Stimulated activated CD4-positive, alpha-beta T cell treated with anti-CD3 and anti-CD28 coated beads, Interleukin-2, amount 100 ng/mL, for 24 hours (primary cell): ENCODE data around the gene KRT74.

Experiments
- DNase-seq, 2 donors: peaks; one replicate each; pipeline ENCODE4 v3.0.0-alpha.2; 2020

KRT74 gene

DNA sequence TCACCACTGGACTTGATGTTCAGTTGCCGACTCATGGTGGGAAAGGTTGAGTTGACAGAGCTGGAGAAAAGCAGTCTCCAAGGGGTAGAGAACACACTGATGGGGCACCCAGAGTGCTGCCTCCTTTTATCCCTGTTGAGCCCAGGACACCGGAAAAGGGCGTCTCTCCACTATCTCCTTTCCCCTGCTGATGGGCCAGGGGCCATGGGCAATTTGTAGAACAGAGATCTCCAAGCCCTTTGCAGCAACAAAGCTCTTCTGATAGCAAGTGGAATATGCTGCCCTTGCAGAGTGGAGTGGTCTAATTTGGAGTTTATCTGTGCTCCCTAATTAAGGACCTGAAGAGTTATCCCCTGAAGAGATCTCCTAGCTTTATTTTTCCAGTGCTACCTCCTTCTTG, at the start of gene KRT74:
TSS of gene KRT74 (minus strand) at position 101 of the 400 bp plus-strand sequence. CDS start at position 35, 66 bp downstream.
- no peak for DNase-seq

DNA sequence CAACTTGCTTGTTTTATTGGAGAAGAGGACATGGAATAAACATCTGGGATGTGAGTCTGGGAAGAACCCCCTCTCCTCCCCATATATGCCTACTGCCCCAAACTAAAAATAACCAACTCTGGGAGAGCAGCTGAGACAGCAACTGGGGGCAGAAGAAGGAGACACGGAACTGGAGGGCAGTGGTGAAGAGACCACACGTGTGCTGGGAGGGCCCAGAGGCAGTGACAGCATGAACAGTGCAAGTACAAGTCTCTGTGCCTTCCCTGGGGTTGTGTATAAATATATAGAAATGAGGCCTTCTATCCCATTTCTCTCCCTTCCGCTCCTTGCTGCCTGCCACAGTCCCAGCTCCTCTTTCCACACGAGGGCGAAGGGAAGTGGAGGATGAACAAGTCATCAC, 48.7 kb upstream of the KRT74 start:
- no peak for DNase-seq

DNA sequence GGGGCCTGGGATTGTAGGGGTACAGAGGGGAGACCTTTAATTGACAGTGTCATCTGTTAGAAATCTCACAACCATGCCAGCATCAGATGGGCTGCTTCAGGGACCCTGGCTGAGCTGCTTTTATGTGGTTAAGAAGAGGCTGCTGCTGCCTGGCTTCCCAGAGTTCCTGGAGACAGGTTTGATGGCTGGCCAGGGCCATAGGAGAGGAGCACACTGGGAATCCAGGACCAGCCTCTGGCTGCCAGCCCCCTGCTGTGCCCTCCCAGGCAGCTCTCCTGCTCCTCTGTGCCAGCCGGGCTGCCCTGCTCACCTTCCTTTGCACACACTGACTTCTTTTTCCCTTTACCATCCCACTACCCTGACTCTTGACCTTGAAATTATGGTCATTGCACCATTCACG, 45.2 kb upstream of the KRT74 start:
- DNase-seq: no peak

DNA sequence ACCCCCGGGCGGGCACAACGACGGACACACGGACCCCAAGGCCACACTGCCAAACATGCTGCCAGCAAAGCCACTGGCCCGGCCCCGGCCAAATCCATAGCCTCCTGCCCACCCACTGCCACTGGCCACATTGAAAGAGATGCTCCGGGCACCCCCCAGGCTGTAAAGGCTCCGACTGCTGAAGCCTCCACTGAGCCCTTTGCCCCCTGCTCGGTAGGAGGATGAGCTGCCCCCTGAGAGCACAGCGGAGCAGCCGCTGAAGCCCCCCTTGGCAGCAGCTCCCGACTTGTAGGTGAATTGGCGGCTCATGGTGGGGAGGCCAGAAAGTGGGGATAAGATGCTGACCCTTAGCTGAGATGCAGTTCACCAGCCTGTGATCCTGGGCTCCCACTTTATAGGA, 44.6 kb upstream of the KRT74 start, which contains the start of gene KRT73:
TSS of gene KRT73 (minus strand) at position 344 of the 400 bp plus-strand sequence. CDS start at position 309, 35 bp downstream.
- DNase-seq: no peak

DNA sequence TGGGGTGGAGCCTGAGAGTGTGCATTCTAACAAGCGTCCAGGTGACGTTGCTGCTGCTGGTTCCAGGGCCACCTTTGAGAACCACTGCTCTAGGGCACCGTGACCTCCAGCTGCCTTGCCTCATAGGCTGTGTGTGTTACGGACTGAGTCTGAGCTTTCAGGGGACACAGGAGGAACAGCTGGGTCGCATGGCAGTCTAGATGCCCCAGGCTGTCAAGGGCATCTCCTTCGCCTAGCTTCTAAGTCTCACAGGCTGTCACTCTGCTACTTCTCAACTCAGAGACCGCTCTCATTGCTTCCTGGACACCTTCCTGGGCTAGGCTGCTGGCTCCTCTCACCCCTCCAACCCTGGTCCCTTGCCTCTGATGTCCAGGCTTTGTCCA, 43.8 kb upstream of the KRT74 start:
- no peak for DNase-seq

DNA sequence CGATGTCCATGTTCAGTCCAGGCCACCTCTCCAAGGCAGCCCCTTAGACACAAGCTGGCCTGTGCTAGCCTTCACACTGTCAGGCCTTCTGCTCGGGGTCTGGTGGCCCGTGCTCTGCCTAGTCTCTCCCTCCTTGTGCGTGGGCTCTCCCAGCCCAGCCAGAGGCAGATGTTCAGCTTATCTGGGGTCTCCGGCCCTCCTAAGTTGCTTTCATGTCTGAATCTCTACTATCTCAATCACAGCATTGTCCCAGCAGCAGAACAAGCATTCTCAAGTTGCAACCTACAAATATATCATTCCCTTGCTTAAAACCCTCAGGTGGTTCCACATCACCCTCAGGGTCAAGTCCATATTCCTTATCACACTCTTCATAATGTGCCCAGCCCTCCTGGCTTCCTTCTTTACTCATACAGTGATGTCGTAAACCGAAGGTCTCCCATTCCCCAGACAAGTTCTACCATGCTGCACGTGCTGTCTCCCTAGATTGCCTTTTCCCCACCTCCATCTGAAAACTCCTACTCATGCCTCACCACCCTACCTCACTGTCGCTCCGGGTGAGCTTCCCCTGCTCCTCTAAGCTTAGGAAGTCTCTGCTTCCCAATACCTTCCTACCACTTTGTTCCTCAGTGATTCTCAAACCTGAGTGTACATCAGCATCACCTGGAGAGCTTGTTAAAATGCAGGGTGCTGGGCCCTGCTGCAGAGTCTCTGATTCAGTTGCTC, 43.2 kb upstream of the KRT74 start:
- no peak for DNase-seq

DNA sequence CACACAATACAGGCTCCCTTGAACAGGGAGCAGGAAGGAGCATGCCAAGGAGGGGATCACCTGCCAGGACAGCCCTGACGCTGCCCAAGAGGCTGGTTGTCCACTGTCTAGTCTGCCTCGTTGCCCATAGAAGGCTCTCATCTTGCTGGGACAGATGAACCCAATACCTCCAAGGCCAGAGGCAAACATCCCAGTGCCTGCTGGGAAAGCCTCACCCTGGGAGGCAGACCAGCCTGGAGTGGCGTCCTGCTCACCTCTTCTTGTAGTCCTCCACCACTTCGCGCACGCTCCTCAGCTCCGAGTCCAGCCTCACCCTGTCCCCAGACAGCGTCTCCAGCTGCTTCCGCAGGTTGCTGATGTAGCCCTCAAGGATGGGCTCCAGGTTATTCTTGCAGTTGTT, 42.3 kb upstream of the KRT74 start:
- no peak for DNase-seq

DNA sequence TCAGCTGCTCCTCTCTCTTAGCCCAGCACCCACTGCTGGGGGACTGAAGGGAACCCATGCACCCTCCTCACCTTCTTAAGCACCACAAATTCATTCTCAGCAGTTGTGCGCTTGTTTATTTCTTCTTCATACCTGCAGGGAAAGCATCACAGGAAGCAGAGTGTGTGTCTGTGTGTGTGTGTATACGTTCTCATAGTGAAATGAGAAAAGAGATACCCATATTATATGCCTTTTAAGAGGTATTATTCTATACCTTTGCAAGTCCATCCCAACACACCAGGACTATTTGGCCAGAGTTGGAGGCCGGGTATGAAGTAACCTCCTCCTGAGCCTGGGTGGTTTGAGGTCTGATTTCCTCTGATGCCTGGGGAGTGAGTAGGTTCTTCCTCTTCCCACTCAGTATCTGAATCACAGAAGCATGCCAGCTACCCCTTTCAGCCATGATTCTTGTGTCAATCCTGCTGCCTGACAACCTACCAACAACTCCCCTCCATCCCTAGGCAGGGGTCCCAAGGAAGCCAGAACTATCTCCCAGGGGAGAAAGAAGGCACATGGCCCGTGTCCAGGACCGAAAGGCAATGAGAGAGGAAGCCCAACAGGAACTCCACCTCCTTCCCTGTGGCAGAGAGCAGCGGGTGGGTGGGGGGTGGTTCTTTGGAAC, 41.7 kb upstream of the KRT74 start:
- no peak for DNase-seq

DNA sequence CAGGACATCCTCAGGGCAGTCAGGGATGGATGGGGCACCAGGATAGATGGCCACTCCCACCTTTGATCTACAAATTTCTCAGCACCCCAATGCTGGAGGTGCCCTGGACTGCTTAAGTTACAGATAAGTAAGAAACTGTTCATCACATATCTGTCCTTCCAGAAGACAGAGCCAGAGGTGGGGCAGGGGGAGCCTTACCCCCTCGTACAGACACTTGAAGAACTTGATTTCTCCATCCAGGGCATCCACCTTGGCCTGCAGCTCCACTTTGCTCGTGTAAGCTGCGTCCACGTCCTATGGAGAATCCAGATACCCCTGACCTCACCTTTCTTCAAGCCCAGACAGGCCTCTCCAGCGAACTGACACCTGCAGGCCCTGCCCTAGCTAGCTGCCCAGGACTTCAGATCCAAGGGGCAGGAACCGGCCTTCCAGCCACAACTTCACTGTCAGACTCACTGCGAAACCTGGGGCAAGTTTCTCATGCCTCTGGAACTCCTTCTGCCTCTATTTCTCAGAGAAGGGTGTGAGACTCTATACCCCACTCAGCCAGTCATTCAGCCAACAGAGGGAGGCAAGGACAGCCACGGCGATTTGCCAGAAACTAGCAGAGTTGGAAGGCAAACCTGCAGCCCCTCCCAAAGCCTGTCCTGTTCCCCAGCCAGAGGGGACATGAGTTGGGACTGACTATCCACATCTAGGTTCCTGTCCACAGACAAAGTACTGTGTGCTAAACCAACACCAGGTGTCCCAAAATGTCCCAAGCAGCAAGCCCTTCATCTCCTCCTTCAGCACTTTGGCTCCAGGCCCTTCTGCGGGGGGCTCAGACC, 41.0 kb upstream of the KRT74 start:
- DNase-seq: no peak

DNA sequence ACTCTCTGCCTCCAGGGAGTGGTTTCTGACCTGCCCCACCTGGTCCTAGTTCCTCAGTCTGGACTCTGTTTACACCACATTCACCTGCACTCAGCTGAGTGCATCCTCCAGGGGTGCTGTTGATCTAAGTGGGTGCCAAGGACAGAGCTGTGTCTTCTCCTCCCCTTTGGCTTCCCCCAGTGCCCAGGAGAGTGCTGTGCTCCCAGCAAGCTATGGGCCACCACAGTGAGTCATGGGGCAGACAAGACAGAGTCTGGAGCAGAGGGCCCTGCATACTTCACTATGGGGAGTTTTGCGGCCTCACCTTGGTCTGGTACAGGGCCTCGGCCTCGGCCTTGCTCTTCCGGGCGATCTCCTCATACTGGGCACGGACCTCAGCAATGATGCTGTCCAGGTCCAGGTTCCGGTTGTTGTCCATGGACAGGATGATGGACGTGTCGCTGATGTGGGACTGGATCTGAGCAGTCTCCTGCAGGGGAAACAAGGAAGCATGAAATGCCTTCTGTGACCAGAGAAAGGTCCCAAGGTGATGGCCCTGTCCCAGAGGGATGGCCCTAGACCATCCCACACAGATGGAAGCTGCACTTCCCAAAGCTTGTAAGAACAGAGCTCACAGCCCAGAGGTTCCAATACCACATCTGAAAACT, 39.9 kb upstream of the KRT74 start:
- no peak for DNase-seq

DNA sequence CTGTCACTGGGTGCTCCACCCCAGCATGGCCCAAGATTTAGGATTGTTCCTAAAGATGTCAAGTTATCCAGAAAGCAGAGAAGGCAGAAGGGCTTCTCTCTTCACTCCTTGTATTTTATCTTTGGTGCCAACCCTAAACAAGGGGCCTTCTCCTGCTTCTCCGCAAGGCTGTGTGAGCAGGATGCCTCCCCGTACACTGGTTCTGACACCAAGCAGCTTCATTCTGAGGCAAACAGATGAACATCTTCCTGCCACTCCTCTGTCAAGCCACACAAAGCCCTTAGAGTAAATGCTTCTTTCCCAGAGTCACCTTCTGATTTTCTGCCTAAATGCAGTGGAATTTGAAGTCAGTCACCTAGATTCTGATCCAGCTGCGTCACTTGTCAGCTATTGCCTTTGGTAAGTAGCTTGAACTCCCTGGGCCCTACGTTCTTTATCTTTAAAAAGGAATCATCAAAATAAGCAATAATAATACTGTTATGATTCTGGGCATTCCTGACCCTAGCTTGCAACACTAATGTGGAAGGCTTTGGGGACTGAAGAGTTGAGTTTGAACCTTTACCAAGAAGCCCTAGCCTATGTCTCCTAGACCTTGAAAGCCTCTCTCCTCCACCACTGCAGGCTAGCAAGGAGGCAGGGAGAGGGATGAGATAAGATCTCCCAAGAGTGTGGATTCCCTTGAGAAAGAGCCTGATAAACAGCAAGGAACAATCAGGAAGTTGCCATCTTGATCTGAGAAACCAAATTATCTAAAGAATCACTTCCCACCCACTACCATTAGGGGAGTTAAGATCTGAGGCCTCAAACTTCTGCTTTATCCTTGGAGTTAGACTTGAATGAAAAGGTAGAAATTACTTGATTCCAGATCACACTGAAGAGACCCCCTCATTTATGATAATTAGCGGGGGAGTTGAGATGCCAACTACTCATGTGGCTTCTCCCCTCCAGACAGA, 39.1 kb upstream of the KRT74 start:
- DNase-seq: no peak

DNA sequence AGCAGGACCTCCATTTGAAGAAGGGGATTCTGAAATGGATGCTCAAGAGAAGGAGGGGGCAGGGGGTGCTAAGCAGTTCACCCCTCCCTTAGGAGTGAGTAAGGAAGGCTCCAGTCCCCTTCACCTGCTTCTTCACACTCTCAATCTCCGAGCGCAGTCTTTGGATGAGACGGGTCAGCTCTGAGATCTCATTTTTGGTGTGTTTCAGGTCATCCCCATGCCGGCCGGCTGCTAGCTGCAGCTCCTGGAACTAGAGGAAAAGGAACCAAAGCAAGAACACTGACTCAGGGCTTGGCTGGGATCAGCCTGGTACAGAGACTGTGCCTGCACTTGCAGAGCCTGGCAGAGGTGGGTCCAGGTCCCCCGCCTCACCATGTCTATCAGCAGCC, 37.4 kb upstream of the KRT74 start:
- DNase-seq: no peak

DNA sequence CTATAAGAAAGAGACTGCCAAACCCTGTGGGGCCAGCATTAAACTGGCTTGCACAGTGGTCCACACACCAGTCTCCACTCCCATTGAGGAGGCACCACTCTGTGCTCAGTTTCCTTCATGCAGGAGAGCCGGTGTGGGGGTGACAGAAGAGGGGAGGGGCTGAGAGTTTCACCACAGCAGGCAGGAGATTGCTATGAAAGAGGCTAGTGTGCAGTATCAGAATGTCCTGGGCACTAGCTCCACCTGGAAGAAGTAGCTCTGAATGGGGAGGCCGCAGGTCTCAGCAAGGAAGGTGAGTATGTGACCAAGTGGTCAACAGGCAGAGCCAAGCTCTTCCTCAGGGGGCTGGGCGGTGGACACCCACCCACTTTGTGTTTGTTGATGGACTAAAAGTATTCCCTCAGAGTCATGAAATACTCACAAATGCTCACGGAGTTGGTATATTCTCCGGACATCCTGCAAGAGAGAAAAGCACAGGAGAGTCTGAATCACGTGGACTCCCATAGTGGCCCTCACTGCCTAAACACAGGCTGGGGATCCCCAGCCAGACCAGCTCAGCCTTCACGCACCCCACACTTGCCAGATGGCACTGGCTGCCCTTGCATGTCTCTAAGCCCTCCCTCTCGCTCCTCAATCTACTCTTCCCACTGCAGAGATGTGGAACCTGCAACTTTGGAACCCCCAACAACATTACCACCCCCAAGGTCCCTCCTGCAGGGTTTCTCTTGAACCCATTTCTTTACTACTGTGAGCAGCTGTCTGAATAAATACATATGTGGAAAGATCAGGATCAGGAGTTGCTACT, 35.4 kb upstream of the KRT74 start:
- no peak for DNase-seq

DNA sequence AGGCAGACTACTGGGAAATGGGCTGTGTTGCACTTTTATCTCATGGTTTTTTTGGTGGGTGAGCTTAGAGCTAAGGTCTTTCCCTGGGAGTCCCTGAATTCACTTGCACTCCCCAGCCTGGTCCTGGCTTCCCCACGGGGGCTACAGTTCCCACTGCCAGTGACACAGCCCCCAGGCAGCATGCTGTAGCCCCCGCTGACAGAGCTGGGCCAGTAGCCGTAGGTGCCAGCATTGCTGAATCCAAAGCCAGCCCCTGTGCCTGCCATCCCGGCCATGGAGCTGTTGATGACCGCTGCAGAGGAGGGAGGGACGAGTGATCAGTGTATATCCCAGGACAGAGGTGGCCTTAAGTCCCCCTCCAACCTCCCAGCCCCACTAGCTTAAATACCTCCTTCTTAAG, 34.5 kb upstream of the KRT74 start:
- DNase-seq: no peak

DNA sequence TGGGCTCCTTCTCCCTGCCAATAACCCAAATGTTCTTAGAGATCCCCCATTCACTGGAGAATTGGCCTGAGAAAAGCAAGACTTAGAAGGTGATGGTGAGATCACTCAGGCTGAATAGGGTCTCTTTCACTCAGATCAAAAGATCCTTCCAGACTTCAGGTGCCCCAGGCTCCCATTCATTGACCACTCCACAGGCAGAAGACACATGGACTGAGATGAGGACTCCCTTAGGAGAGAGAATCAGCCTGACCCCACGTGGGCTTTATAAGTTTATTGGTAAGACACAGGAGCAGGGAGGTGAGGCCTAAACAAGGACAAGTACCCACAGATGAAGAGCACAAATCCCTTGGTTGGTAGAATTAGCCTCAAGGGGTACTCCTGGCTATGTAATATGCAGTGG, 33.7 kb upstream of the KRT74 start:
- no peak for DNase-seq

DNA sequence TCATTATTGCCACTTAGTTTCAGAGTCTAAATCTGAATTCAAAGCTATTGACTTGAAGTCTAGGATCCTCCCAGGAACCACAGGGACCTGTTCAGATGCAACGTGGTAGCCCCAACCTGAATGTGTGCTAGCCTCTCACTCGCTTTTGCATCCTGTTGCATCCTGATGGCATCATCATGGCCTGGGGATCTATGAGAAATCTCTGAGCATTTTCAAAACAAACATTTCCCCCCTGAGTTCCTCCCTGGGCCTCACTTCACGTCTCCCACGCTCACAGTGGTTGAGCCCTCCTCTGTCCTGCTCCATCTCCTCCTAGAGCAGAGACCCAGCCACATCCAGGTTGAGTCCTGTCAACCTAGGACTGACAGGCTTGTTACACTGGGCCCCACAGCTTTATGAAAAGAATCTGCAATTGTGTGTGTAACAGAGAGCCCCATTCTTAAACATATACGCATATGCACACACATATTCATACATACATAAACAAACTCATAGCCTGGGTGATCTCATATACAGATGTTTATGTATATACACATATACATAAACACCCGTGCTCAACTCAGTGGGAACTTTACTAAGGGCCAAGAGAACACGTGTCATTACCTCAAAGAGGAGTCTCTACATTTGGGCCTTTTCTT, 33.1 kb upstream of the KRT74 start:
- no peak for DNase-seq

DNA sequence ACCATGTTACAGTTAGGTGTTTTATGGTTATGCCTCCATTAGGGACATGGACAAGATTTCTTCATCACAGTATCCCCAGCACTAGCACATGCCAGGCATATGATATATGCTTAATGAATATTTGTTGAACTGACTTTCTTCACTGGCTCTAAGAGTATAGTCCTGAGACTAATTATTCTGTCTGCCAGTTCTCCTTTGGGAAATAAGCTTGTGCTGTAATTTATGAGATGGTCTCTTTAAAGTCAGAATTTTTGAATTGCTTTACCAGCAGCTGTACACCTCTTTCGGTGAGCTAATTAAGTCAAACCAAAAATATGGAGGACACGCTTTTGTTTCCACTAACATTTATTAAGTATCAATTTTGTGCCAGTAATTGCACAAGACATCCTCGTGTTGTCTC, 32.5 kb upstream of the KRT74 start:
- DNase-seq: no peak

DNA sequence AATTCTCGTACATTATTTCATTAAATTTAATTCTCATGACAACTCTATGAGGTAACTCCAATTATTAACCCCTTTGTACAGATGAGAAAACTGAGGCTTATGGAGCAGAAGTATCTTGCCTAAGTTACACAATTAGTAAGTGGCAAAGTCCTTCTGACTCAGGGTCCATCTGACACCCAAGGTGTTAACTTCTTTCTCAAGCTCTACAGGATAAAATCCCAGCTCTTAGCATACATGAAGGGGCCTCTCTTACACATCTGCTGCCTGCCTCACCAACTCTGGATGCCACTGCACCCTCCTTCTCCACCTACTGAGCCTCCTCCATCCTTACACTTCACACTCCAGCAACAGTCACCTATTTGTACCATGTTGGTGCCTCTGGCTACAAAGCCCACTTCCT, 31.9 kb upstream of the KRT74 start:
- DNase-seq: no peak

DNA sequence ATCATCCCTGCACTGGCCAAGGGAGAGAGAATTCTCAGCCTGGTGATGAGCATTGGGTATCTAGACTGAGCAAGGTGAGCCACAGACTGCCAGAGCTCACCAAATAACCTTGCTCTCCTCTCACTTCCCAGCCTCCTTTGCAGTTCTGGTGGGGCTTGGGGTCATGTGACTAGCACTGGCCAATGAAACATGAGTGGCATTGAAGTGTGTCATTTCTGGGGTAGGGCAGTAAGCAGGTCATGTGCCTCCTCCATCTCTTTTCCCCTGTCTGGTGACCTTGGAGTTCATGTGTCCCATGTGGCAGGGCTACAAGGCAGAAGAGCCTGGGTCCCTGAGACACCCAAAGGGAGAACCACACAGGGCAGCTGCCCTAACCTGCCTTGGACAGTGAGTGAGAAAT, 31.2 kb upstream of the KRT74 start:
- DNase-seq: no peak

DNA sequence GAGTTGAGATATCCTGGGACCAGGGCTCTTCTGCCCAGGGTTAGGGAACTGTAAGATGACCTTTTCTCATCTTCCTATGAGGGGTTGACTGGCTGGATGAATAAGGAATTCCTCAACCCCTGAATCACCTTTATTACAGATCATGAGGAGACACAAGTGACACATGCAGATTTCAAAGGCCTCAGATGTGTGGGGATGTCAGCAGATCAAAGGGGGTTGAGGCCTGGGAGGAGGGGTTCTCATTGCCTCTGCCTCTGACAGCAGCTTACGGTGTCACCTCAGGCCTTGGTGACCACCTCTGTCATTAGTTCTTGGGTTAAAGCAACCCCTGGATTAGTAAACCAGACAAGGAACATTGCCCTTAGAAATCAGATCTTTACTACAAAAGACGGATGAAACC, 29.7 kb upstream of the KRT74 start:
- no peak for DNase-seq

DNA sequence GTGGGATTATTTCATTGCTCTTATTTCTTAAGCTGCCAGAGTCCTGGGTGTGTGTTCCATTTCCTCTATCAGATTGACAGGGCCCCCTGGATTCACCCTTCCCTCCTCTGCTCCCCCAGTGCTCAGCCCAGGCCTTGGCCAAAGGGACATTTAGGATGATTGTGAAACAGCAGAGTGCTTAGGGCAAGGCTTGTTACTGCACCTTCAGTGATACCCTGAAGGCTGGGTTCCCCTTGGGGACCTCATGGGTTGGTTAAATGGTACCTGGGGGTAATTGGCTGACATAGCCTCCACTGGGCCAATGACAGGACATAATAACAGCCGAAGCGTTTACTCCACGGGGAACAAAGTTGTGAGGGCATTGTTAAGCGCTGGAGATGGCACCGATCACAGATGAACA, 28.9 kb upstream of the KRT74 start:
- DNase-seq: no peak
